HepG2 (cell line): ENCODE data around the gene SUSD2. TPM values are rescaled to one million over a fixed set of nuclear protein-coding genes. Genes with fewer than 3 reads are reported as not detected.
A peak's percentile ranks its signal among the peaks of the same experiment; 100 is the strongest.

Source experiments
- ADNP ChIP-seq: sonication (generic); formaldehyde crosslinking; IDR thresholded peaks from 2 replicates; pipeline ENCODE4 v1.4.0; 2020; ENCODE audit warnings: missing genetic modification reagents
- ATF7-NPFF ChIP-seq: sonication (generic); formaldehyde crosslinking; IDR thresholded peaks from 2 replicates; pipeline ENCODE4 v1.8.1; 2023; ENCODE audit warnings: mild to moderate bottlenecking, low read depth, missing genetic modification reagents, moderate library complexity
- BHLHE40 ChIP-seq: IDR thresholded peaks from 2 replicates; pipeline ENCODE4 v1.6.1; 2011; ENCODE audit warnings: low read length, improper control_type of control experiment
- DBP ChIP-seq: sonication (generic); formaldehyde crosslinking; IDR thresholded peaks from 2 replicates; pipeline ENCODE4 v1.4.0; 2020; ENCODE audit warnings: missing genetic modification reagents; ENCODE audit errors: not compliant biosample characterization
- ELF1 ChIP-seq: sonication (generic); formaldehyde crosslinking; IDR thresholded peaks from 2 replicates; pipeline ENCODE4 v1.4.0; 2020; ENCODE audit warnings: missing genetic modification reagents
- ELF3 ChIP-seq: IDR thresholded peaks from 2 replicates; pipeline ENCODE4 v1.6.1; 2016; ENCODE audit warnings: missing genetic modification reagents, missing compliant biosample characterization
- ESRRA ChIP-seq: sonication (generic); formaldehyde crosslinking; IDR thresholded peaks from 2 replicates; pipeline ENCODE4 v1.5.1; 2020; ENCODE audit warnings: mild to moderate bottlenecking, low read depth, missing genetic modification reagents
- ETV5 ChIP-seq: IDR thresholded peaks from 2 replicates; pipeline ENCODE4 v1.6.1; 2018; ENCODE audit warnings: missing biosample characterization, missing genetic modification reagents, inconsistent platforms, borderline replicate concordance
- FOXP1 ChIP-seq, 2 experiments: fragments of 450-650 bp in 1 of 2; IDR thresholded peaks; 2 replicates each; pipeline ENCODE4 v1.6.1; 2017 to 2018; ENCODE audit warnings: antibody characterized with exemption in 1 of 2
- KDM5B ChIP-seq: sonication (generic); formaldehyde crosslinking; IDR thresholded peaks from 2 replicates; pipeline ENCODE4 v1.4.0; 2020; ENCODE audit warnings: missing genetic modification reagents, mild to moderate bottlenecking, borderline replicate concordance
- MAZ ChIP-seq, 2 experiments: sonication (generic) in 1 of 2; formaldehyde crosslinking in 1 of 2; IDR thresholded peaks; 2 replicates each; pipeline versions ENCODE4 v1.5.0 to v1.6.1; 2012 to 2020; ENCODE audit warnings: low read depth in 2 of 2, mild to moderate bottlenecking in 2 of 2, borderline replicate concordance in 1 of 2, improper control_type of control experiment in 1 of 2, low read length in 1 of 2, missing genetic modification reagents in 1 of 2, moderate library complexity in 1 of 2
- MEF2D ChIP-seq: sonication (generic); formaldehyde crosslinking; IDR thresholded peaks from 2 replicates; pipeline ENCODE4 v1.5.1; 2020; ENCODE audit warnings: mild to moderate bottlenecking, missing genetic modification reagents
- PAF1 ChIP-seq: IDR thresholded peaks from 2 replicates; pipeline ENCODE4 v1.6.1; 2016; ENCODE audit warnings: missing genetic modification reagents, missing compliant biosample characterization
- PLRG1 ChIP-seq: fragments of 450-650 bp; conservative IDR thresholded peaks from 2 replicates; pipeline ENCODE4 v1.6.1; 2016
- RBFOX2 ChIP-seq: fragments of 200-400 bp; formaldehyde crosslinking; IDR thresholded peaks from 2 replicates; pipeline ENCODE4 v1.6.1; 2017; ENCODE audit warnings: low read depth, mild to moderate bottlenecking, low read length
- REPIN1 ChIP-seq: sonication (generic); formaldehyde crosslinking; IDR thresholded peaks from 2 replicates; pipeline ENCODE4 v1.8.0; 2022; ENCODE audit warnings: missing genetic modification reagents, low read depth, mild to moderate bottlenecking, borderline replicate concordance
- SP2 ChIP-seq: sonication (generic); formaldehyde crosslinking; IDR thresholded peaks from 2 replicates; pipeline ENCODE4 v1.5.1; 2020; ENCODE audit warnings: mild to moderate bottlenecking, missing genetic modification reagents
- ZFX ChIP-seq: sonication (generic); formaldehyde crosslinking; IDR thresholded peaks from 2 replicates; pipeline ENCODE4 v1.4.0; 2020; ENCODE audit warnings: mild to moderate bottlenecking, low read depth, missing genetic modification reagents, moderate library complexity
- ZKSCAN8 ChIP-seq: IDR thresholded peaks from 2 replicates; pipeline ENCODE4 v1.6.1; 2016; ENCODE audit warnings: borderline replicate concordance, missing genetic modification reagents, missing compliant biosample characterization
- ZNF205 ChIP-seq: IDR thresholded peaks from 2 replicates; pipeline ENCODE4 v1.6.1; 2018; ENCODE audit warnings: missing biosample characterization, missing genetic modification reagents
- ZNF260 ChIP-seq: sonication (generic); formaldehyde crosslinking; IDR thresholded peaks from 2 replicates; pipeline ENCODE4 v1.4.0; 2020; ENCODE audit warnings: missing genetic modification reagents, low read depth, mild to moderate bottlenecking, borderline replicate concordance
- ZNF468 ChIP-seq: sonication (generic); formaldehyde crosslinking; IDR thresholded peaks from 2 replicates; pipeline ENCODE4 v1.8.0; 2022; ENCODE audit warnings: mild to moderate bottlenecking, moderate library complexity, missing genetic modification reagents
- ZNF552 ChIP-seq: sonication (generic); formaldehyde crosslinking; IDR thresholded peaks from 2 replicates; pipeline ENCODE4 v1.9.0; 2022; ENCODE audit warnings: missing genetic modification reagents, mild to moderate bottlenecking, borderline replicate concordance
- ZNF556 ChIP-seq: sonication (generic); formaldehyde crosslinking; IDR thresholded peaks from 2 replicates; pipeline ENCODE4 v1.4.0; 2020; ENCODE audit warnings: mild to moderate bottlenecking, missing genetic modification reagents, borderline replicate concordance
- ZNF572 ChIP-seq: sonication (generic); formaldehyde crosslinking; IDR thresholded peaks from 2 replicates; pipeline ENCODE4 v1.5.1; 2020; ENCODE audit warnings: mild to moderate bottlenecking, missing genetic modification reagents
- ZNF580 ChIP-seq: IDR thresholded peaks from 2 replicates; pipeline ENCODE4 v1.6.1; 2016; ENCODE audit warnings: low read depth, borderline replicate concordance
- polyA plus RNA-seq, 8 experiments: library from polyadenylated mRNA; depleted of rRNA in 3 of 8; stranded (reverse) in 7 of 8; unstranded in 1 of 8; fragments of >200 nt; fragmentation: Illumina TruSeq in 4 of 8; extraction: Trizol in 4 of 8; gene quantifications; 2 replicates each; pipeline versions ENCODE4 v1.2.1 to v1.2.3, GENCODE V29; 2011 to 2016; ENCODE audit warnings: low read depth in 4 of 8, missing spikeins in 1 of 8, mixed read lengths in 1 of 8; ENCODE audit not compliant: insufficient read depth in 1 of 8
- total RNA-seq, 5 experiments: library from RNA; depleted of rRNA; stranded (reverse); fragments of >200 nt; fragmentation: Illumina TruSeq; extraction: Trizol; gene quantifications; 2 replicates each; pipeline ENCODE4 v1.2.3, GENCODE V29; 2016; ENCODE audit warnings: low read depth in 1 of 5
- TF ChIP-seq, protein P1 (sequence below): sonication (generic); formaldehyde crosslinking; IDR thresholded peaks from 2 replicates; pipeline ENCODE4 v1.8.0; 2022; ENCODE audit warnings: missing genetic modification reagents, low read depth, mild to moderate bottlenecking, borderline replicate concordance

SUSD2 gene
- total and polyA plus RNA-seq, 2 of the 13 experiments (the other 11 are each of a cell fraction or from before 2014, with no cell fraction given), result 2.1 to 11.0 TPM

GRCh38 chr22:24156913-24157821, 24.1 kb upstream of the SUSD2 start (continued):
- TF ChIP-seq ESRRA (CRISPR knock-in tag) (no peak), ZNF260 (CRISPR knock-in tag) (no peak), KDM5B (peak; percentile 51; the same call in 1 of the 2 replicates), PLRG1 (no peak), MEF2D (CRISPR knock-in tag) (peak; percentile 35; the same call in 1 of the 2 replicates), ZNF580 (CRISPR knock-in tag) (0 out of 2 replicates have a peak, but pooled peaks have one; percentile 32), RBFOX2 (no peak), FOXP1 (IDR thresholded peaks at IDR 0.05) (no peak), FOXP1 (CRISPR knock-in tag; IDR thresholded peaks at IDR 0.05) (no peak), PAF1 (CRISPR knock-in tag) (no peak), ZNF205 (peak; percentile 7; the same call in 1 of the 2 replicates), ZNF552 (no peak), BHLHE40 (peak; percentile 23; the same call in 1 of the 2 replicates), ZKSCAN8 (CRISPR knock-in tag) (0 out of 2 replicates have a peak, but pooled peaks have one; percentile 60), ELF1 (0 out of 2 replicates have a peak, but pooled peaks have one; percentile 29), SP2 (CRISPR knock-in tag) (no peak), MAZ (IDR thresholded peaks at IDR 0.05; ENCODE audit: borderline replicate concordance, low read depth, low read length) (peak; percentile 96), MAZ (CRISPR knock-in tag; IDR thresholded peaks at IDR 0.05; ENCODE audit: low read depth) (peak; percentile 75), ADNP (CRISPR knock-in tag) (no peak), ZNF468 (CRISPR knock-in tag) (no peak), REPIN1 (CRISPR knock-in tag) (no peak), ETV5 (peak; percentile 64; the same call in 1 of the 2 replicates), DBP (CRISPR knock-in tag) (no peak), ATF7-NPFF (CRISPR knock-in tag) (no peak), ZFX (no peak; the same call in 1 of the 2 replicates), ELF3 (peak; percentile 46; the same call in 1 of the 2 replicates), ZNF572 (peak; percentile 48; the same call in 1 of the 2 replicates), ZNF556 (CRISPR knock-in tag) (no peak; the same call in 1 of the 2 replicates)
- TF ChIP-seq, protein P1, sequence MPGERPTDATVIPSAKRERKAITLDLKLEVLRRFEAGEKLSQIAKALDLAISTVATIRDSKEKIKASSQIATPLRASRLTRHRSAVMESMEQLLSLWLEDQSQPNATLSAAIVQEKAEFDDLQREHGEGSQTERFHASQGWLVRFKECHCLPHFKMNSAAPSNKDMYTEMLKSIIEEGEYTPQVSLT (CRISPR knock-in tag), result no peak
